Measurements from ENCODE around the gene MARCHF10. TPM values are rescaled to one million over a fixed set of nuclear protein-coding genes. Genes with fewer than 3 reads are reported as not detected.

MARCHF10 gene
- polyA plus RNA-seq, 1 donor from 2014 or later, result 0.20 TPM

GRCh38 chr17:62735044-62735651, 73.0 kb downstream of the MARCHF10 start:
- Mint-ChIP-seq H3K27ac (no peak overlapping the region), H3K36me3 (no peaks in the 10 kb centered on the region), H3K4me3 (no peak overlapping the region), H3K4me1 (no peaks in the 10 kb centered on the region), H3K9me3 (no peaks in the 10 kb centered on the region), H3K27me3 (peaks cover 2% of the 10 kb centered on the region)

GRCh38 chr17:62732125-62732524, 76.0 kb downstream of the MARCHF10 start:
- Mint-ChIP-seq H3K4me1 (peaks cover 4 to 6% (median 5%) of the 10 kb centered on the region in 3 donors), H3K27me3 (peaks cover 9% of the 10 kb centered on the region), H3K36me3 (no peaks in the 10 kb centered on the region), H3K9me3 (peaks cover 0 to 2% (median 0%) of the 10 kb centered on the region in 3 donors), H3K27ac (no peak overlapping the region), H3K4me3 (no peak overlapping the region)

GRCh38 chr17:62727916-62728672, 80.0 kb downstream of the MARCHF10 start:
- Mint-ChIP-seq H3K4me1 (peaks cover 14 to 18% (median 17%) of the 10 kb centered on the region in 3 donors), H3K36me3 (peaks cover 5% of the 10 kb centered on the region), H3K27me3 (peaks cover 9% of the 10 kb centered on the region), H3K27ac (peak overlapping the region in 1 of 3 donors; percentile 21), H3K9me3 (peaks cover 0 to 2% (median 0%) of the 10 kb centered on the region in 3 donors), H3K4me3 (no peak overlapping the region)

GRCh38 chr17:62725791-62726249, 82.3 kb downstream of the MARCHF10 start:
- H3K4me1 Mint-ChIP-seq, result peaks cover 14 to 18% (median 17%) of the 10 kb centered on the region in 3 donors
- H3K4me3 Mint-ChIP-seq, result no peak overlapping the region
- no peak overlapping the region for H3K27ac Mint-ChIP-seq
- H3K9me3 Mint-ChIP-seq, result peaks cover 0 to 2% (median 0%) of the 10 kb centered on the region in 3 donors
- H3K27me3 Mint-ChIP-seq, result peaks cover 9% of the 10 kb centered on the region
- H3K36me3 Mint-ChIP-seq, result peaks cover 5% of the 10 kb centered on the region

- peak overlapping the region; percentile 30 to 93 (median 84) for H3K4me3 Mint-ChIP-seq
- H3K9me3 Mint-ChIP-seq, result peaks cover 0 to 4% (median 0%) of the 10 kb centered on the region in 3 donors
- peaks cover 14 to 24% (median 23%) of the 10 kb centered on the region in 3 donors for H3K4me1 Mint-ChIP-seq
- H3K27me3 Mint-ChIP-seq, result peaks cover 14% of the 10 kb centered on the region
- peaks cover 5% of the 10 kb centered on the region for H3K36me3 Mint-ChIP-seq
- peak overlapping the region; percentile 2 to 93 (median 82) for H3K27ac Mint-ChIP-seq
Observed at GRCh38 chr17:62724398-62725146, 83.5 kb downstream of the MARCHF10 start.

GRCh38 chr17:62723842-62724241, 84.3 kb downstream of the MARCHF10 start:
- Mint-ChIP-seq H3K4me3 (peak overlapping the region in 2 of 4 donors; percentile 28 to 65), H3K9me3 (peaks cover 0 to 4% (median 0%) of the 10 kb centered on the region in 3 donors), H3K36me3 (peaks cover 5% of the 10 kb centered on the region), H3K27me3 (peaks cover 15% of the 10 kb centered on the region), H3K27ac (peak overlapping the region in 1 of 3 donors; percentile 82), H3K4me1 (peaks cover 14 to 26% (median 23%) of the 10 kb centered on the region in 3 donors)

GRCh38 chr17:62722625-62723024, 85.5 kb downstream of the MARCHF10 start:
- Mint-ChIP-seq H3K36me3 (peaks cover 5% of the 10 kb centered on the region), H3K27me3 (peaks cover 9% of the 10 kb centered on the region), H3K4me1 (peaks cover 9 to 25% (median 19%) of the 10 kb centered on the region in 3 donors), H3K4me3 (no peak overlapping the region), H3K27ac (no peak overlapping the region), H3K9me3 (peaks cover 0 to 4% (median 0%) of the 10 kb centered on the region in 3 donors)

- H3K4me1 Mint-ChIP-seq, result peaks cover 9 to 22% (median 17%) of the 10 kb centered on the region in 3 donors
- H3K4me3 Mint-ChIP-seq, result no peak overlapping the region
- H3K27ac Mint-ChIP-seq, result peak overlapping the region in 1 of 3 donors; percentile 4
- H3K9me3 Mint-ChIP-seq, result peaks cover 0 to 4% (median 0%) of the 10 kb centered on the region in 3 donors
- H3K27me3 Mint-ChIP-seq, result peaks cover 7% of the 10 kb centered on the region
- H3K36me3 Mint-ChIP-seq, result peaks cover 5% of the 10 kb centered on the region
Observed at GRCh38 chr17:62720126-62720850, 87.8 kb downstream of the MARCHF10 start.

- Mint-ChIP-seq H3K4me3 (no peak overlapping the region), H3K27ac (no peak overlapping the region), H3K4me1 (peaks cover 4 to 17% (median 12%) of the 10 kb centered on the region in 3 donors), H3K36me3 (peaks cover under 1% of the 10 kb centered on the region), H3K27me3 (peaks cover 7% of the 10 kb centered on the region), H3K9me3 (peaks cover 0 to 4% (median 0%) of the 10 kb centered on the region in 3 donors)
Observed at GRCh38 chr17:62719586-62719985, 88.5 kb downstream of the MARCHF10 start.

- peaks cover 0 to 9% (median 4%) of the 10 kb centered on the region in 3 donors for H3K4me1 Mint-ChIP-seq
- H3K27me3 Mint-ChIP-seq, result peaks cover 7% of the 10 kb centered on the region
- peaks cover 0 to 4% (median 0%) of the 10 kb centered on the region in 3 donors for H3K9me3 Mint-ChIP-seq
- no peak overlapping the region for H3K4me3 Mint-ChIP-seq
- no peak overlapping the region for H3K27ac Mint-ChIP-seq
- H3K36me3 Mint-ChIP-seq, result no peaks in the 10 kb centered on the region
Observed at GRCh38 chr17:62718429-62718828, 89.7 kb downstream of the MARCHF10 start.

GRCh38 chr17:62717889-62718288, 90.2 kb downstream of the MARCHF10 start:
- Mint-ChIP-seq H3K36me3 (no peaks in the 10 kb centered on the region), H3K27me3 (peaks cover 7% of the 10 kb centered on the region), H3K4me3 (no peak overlapping the region), H3K9me3 (peaks cover 0 to 4% (median 0%) of the 10 kb centered on the region in 3 donors), H3K4me1 (peaks cover 0 to 9% (median 4%) of the 10 kb centered on the region in 3 donors), H3K27ac (no peak overlapping the region)

- no peaks in the 10 kb centered on the region for H3K36me3 Mint-ChIP-seq
- peaks cover 0 to 4% (median 0%) of the 10 kb centered on the region in 3 donors for H3K9me3 Mint-ChIP-seq
- peaks cover 7% of the 10 kb centered on the region for H3K27me3 Mint-ChIP-seq
- H3K4me1 Mint-ChIP-seq, result peaks cover 0 to 9% (median 4%) of the 10 kb centered on the region in 3 donors
- H3K4me3 Mint-ChIP-seq, result no peak overlapping the region
- no peak overlapping the region for H3K27ac Mint-ChIP-seq
Observed at GRCh38 chr17:62717589-62717855, 90.6 kb downstream of the MARCHF10 start.

- no peak overlapping the region for H3K27ac Mint-ChIP-seq
- no peaks in the 10 kb centered on the region for H3K36me3 Mint-ChIP-seq
- peaks cover 0 to 4% (median 0%) of the 10 kb centered on the region in 3 donors for H3K9me3 Mint-ChIP-seq
- H3K4me3 Mint-ChIP-seq, result no peak overlapping the region
- H3K27me3 Mint-ChIP-seq, result peaks cover 7% of the 10 kb centered on the region
- H3K4me1 Mint-ChIP-seq, result peaks cover 0 to 9% (median 4%) of the 10 kb centered on the region in 3 donors
Observed at GRCh38 chr17:62716834-62717588, 91.1 kb downstream of the MARCHF10 start.
